ENCODE results near the gene SRGAP3.

DNA sequence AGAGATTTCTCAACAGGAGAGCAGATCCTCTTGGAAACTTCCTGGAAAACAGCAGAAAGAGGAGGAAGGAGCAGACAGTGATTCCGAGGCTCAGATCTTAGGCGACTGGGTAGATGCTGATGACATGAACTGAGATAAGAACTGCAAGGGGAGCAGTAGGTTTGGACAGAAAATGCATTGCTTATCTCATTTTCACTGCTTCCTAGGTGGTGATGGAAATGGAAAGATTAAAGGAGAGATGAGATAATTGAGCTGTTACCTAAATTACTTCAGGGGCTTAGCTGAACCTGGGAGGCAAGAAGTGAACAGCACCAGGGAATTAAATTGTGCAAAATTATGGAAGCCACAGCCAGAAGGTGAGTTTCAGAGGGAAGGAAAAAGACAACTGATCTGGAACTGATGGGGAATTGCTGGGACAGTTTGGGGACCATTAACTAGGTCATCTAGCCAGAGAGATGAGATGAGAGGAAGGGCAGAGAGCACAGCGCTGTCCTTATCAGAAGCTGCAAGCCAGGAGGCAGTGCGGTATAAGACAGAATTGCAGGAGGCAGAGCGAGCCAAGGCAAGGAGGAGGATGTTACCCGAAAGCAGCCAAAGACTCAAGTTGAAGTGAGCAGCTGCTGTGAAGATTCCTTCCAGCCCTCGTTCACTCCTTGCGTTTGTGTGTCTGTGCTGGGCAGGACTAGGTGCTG is 140.4 kb downstream of the SRGAP3 start:
- TF ChIP-seq, protein P1, sequence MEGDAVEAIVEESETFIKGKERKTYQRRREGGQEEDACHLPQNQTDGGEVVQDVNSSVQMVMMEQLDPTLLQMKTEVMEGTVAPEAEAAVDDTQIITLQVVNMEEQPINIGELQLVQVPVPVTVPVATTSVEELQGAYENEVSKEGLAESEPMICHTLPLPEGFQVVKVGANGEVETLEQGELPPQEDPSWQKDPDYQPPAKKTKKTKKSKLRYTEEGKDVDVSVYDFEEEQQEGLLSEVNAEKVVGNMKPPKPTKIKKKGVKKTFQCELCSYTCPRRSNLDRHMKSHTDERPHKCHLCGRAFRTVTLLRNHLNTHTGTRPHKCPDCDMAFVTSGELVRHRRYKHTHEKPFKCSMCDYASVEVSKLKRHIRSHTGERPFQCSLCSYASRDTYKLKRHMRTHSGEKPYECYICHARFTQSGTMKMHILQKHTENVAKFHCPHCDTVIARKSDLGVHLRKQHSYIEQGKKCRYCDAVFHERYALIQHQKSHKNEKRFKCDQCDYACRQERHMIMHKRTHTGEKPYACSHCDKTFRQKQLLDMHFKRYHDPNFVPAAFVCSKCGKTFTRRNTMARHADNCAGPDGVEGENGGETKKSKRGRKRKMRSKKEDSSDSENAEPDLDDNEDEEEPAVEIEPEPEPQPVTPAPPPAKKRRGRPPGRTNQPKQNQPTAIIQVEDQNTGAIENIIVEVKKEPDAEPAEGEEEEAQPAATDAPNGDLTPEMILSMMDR (IDR thresholded peaks at IDR 0.05) = no peak
- TF ChIP-seq EZH2 (IDR thresholded peaks at IDR 0.05; ENCODE audit: borderline replicate concordance, insufficient read depth, low read depth, low read length, poor library complexity, severe bottlenecking) = no peak

Data from B cell (primary cell).